HG03066 (cell line): ENCODE measurements around the gene KIAA1210.

Source experiments
- ATAC-seq: cut with Tn5 transposase; IDR thresholded peaks from one replicate; pipeline ENCODE4 v1.9.1; 2021; ENCODE audit warnings: low read depth; ENCODE audit not compliant: unreplicated experiment

KIAA1210 gene

DNA sequence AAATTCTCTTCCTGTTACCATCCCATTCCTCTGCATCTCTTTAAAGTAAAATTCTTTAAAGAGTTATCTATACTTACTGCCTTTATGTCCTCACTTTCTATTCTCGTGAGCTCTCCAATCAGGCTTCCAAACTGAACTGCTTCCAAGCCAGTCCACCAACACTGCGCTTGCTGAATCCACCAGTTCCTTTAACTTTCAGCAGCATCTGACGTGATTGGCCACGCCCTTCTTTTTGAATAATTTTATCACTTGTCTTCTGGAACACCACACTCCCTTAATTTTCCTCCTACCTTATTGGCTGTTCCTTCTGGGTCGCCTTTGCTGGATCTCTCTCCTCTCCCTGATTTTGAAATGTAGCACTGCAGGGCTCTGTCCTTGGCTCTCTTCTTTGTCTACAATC, at the start of gene KIAA1210:
KIAA1210 (minus strand) TSS at position 163 of the 400 bp plus-strand sequence. CDS start 4,170 bp downstream, outside the sequence.
- ATAC-seq, result no peak

DNA sequence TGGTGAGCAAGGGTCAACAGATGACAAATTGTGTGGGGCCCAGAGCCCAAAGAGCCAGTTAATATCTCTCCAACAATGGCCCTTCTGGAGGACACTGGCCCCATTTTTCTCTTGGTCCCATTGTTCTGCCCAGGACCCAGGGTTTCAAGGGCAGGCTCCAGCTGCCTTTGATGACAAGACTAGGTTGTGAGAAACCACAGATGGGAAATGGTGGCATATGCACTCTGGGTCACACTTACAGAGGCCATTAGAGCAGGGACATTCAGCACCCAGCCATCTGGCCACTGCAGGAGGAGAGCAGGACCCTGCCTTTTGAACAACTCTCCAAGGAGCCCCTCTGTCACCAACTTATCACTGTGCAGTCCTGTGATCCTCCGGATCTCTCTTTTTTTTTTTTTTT, 49.7 kb upstream of the KIAA1210 start:
- ATAC-seq, result no peak

DNA sequence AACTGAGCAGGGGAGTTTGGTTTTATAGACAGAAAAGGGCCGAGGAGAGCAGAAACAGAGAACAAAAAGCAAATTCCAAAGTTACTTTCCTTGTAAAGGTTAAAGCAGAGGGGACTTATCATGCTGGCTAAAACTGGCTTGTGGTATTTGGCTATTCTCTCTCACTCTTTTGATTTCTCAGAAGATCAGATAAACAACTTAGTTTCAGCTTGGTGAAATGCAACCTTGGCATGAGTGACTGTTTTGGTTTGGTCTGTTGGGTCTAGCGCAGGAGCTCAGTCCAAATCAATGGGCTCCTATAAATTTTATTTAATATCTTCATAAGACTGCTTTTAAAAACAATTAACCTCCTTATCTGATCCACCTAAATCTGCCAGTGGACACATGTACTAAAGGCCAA, 47.3 kb upstream of the KIAA1210 start:
- no peak for ATAC-seq

DNA sequence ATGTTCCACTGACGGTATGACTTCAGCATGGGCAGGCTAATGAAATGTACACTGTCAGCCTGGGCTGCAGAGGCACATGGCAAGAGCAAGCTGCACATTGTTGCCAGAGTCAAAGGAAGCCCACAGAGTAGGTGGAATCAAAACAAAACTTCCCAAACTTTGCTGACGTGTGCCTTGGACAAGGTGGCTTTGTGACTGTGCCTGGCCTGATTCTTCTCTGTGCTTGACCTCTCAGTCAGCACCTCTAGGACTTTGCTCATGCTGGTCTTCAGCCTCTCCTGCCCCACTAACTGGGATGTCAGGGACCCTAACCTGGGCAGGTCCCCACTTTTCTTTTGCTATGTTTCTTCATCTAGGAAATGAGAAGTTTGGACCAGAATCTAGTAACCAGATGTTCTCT, 40.5 kb upstream of the KIAA1210 start:
- ATAC-seq, result no peak

DNA sequence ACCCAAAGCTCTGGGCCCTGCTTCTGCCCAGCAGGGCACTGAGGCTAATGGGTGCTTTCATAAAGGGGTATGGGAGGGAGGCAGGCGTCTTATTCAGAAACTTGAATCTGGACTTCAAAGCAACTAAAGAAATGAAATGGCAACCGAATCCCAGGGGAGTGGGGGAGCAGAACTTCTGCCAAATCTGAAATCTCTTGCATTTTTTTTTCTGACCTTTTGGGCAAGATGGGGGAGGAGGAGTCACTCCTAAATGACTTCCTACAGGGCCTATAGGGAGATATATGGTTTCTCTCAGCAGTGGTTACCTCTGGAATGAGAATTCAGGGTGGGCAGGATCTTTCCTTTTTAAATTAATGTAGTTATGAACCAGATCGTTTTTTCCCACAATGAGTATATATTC, 30.6 kb upstream of the KIAA1210 start:
- no peak for ATAC-seq

DNA sequence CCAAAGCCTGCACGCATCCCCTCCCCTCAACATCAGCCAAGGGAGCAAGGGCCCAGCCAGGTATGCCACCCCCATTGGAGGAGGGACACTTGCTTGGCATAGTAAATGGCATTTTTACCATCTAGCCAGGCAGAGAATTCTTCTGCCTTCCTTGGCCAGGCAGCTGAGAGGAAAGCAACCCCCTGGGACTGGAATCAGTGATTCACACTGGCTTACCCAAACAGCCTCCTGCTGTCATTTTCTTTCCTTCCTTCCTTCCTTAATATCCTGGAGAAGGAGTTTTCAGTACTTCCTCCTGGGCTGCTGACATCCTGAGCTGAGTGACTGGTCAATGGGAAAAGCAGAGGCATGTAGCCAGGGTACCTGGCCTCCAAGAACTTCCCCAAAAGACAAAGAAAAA, 28.6 kb upstream of the KIAA1210 start:
- ATAC-seq, result no peak

DNA sequence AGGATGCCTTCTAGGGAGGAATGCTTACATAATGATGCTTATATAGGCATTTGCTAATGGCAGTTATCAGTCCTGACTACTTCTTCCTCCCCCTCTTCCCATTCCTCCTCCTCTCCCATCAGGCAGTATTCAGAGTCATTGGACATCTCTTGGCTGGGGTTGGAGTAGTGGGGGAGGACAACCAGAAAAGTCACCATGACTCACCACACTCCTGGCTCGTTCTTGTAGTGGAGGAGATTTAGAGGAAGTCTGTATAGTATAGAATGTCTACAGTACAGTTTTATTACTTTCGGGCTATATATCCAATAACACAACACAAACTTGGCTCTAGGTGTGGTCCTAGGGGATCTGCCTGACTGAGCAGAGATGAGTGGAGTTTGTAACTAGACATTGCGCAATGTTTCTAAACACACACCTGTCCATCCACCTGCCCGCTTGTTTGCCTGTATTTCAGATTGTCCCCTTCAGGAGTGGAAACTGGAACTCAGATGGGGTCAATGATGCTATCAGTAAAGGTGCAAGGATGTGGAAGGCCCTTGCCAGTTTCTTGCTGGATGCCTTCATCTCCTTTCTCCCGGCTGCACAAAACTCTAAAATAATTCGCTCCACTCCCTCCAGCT, 27.9 kb upstream of the KIAA1210 start:
- ATAC-seq, result no peak

DNA sequence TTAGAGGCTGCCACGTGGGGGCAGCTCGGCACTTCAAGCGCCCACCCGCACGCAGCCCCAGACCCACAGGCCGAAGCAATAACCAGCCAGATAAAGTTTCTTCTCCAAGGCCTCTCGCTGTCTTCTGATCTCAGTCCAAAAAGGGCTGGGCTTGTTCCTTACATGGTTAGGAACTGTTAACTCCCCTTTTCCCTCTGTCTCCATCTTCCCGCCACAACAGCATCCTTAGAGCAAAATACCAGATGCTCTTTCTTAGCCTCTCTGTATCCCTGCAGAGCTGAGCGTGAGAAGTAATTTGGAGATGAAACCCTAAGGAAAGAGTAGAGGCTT, 23.4 kb upstream of the KIAA1210 start:
- no peak for ATAC-seq

DNA sequence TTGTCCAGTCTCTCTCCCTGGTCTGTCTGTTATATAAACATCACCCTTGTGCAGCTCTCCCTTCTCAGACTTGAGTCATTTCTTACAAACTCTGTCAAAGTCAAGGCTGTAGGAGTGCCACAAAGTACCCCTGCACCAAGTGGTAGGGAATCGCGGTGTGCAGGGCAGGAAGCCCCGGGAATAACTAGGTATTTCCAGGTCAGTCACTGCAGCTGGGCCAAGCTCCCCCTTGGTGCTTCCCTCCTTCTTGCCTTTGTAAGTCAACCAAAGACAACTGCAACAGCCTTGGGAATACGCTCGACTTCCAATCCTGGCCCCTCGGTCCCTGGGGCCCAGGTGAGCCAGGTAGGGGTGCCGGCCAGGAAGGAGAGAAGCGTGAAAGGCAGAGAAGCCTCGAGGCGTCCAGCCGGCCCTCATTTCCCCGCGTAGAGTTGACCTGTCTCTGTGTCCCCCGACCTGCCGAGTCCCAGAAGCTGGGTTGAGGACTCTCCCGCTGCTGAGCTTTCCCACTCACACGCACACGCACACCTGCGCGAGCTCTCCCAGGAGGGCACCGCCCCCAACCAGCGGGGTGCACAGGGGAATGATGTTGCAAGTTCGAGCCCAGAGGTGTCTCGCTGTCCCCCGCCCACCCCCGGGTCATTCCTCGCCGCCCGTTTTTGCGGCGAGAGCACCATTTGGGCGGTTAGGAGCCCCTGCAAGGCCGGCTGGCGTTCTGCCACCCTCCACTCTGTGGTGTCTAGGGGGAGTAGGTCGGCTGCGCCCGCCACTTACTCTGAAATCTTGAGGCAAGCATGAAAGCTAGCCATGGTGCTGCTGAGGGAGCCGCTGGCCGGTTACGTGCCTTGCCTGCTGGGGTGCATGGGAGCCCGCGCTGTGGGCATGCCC, 22.8 kb upstream of the KIAA1210 start:
- ATAC-seq, result no peak

DNA sequence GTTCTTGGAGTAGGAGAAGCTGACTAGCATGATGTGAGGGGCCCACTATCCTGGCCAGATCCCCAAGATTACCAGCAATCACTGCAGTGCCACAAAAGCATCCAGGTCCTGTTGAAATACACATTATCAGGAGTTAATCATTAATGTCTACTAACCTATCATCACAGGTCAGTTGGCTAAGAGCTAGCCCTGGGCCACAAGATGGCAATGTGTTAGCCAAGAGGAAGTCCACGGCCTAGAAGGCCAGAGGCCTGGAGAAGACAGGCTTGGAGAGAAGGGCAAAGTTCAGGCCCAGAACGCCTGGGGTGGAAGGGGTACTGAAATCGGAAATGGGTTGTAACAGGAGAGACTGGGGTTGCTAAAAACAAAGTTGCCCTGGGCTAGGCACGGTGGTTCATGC, 19.9 kb upstream of the KIAA1210 start:
- no peak for ATAC-seq

DNA sequence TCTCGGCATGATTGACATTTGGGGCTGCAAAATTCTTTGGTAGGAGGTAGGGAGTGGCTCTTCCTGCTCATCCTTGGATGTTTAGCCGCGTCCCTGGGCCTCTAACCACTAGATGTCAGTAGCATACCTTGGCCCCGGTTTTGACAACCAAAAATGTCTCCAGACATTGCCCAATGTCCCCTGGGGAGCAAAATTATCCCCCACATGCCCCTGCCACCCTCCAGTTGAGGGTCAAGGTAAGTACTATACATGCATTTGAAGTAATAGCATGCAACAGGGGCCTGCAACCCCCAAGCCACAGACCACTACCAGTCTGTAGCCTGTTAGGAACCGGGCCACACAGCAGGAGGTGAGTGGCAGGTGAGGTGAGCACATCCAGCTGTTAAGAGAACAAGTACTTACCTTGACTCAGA, 17.6 kb upstream of the KIAA1210 start:
- no peak for ATAC-seq

DNA sequence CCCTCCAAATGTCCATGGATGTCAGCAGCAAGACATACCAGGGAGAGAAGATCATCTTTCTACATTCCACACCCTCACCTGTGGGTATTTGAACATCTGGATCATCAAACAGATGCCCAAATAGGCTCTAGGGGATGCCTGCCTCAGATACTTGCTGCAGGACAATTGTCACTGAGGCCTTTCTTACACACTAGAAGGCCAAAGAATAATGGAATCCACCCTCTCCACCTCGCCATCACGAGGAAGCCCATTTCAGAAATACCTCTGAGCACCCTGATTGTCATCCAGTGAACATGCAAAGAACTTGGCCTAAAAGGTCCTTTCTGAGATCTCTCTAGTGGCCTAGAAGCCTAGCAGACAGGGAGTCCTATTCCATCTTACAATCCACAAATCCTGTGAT, 6.9 kb upstream of the KIAA1210 start:
- no peak for ATAC-seq

DNA sequence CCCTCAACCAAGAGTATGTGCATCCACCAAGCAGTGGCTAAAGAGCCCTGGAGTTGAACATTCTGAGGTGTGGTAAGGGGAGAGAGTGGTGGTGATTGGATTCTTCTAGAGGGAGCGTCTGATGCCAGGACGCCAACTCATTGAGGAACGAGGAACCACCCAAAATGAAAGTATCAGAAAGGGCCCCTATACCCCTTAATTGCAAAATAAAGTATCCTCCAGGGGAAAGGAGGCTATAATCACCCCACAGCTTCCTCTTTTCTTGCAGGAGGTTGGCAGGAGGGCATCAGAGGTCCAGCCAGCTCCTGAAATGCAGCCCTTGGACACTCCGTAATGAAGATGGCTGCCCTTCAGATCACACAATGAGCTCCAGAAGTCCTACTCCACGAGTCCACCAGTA, 5.3 kb upstream of the KIAA1210 start:
- ATAC-seq, result no peak

DNA sequence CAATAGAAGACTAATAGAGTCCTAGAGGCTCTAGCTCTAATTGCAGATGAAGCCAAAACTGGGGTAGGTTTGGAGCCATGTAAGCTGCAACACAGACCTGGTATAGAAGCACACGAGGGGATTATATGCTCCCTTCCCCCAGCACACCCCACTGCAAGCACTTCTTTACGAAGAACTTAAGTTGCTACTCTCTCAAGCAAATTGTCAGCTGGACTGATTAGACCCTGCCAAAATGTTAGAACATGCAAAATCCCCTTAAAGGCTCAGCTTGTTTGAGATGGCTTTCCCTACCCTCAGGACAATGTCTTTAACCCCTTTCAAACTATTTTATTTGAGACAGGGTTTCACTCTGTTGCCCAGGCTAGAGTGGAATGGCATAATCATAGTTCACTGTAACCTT, 4.7 kb upstream of the KIAA1210 start:
- no peak for ATAC-seq

DNA sequence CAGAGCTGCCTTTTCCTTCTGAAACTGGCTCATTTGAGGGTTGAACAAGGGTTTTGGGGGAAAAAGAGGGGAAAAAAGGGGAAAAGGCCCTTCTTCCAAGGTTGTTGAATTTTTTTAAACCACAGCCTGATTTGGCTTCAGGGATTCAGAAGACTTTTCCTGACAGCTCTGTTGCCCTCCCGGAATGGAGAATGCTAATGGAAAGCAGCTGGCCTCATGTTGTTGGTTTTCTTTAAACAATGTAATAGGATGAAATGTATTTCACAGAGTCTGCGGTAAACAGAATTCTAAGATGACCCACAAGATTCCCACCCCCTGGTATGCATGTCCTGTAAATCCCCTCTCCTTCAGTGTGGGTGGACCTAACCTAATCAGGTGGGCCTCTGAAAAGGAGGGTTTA, 3.3 kb upstream of the KIAA1210 start:
- no peak for ATAC-seq

DNA sequence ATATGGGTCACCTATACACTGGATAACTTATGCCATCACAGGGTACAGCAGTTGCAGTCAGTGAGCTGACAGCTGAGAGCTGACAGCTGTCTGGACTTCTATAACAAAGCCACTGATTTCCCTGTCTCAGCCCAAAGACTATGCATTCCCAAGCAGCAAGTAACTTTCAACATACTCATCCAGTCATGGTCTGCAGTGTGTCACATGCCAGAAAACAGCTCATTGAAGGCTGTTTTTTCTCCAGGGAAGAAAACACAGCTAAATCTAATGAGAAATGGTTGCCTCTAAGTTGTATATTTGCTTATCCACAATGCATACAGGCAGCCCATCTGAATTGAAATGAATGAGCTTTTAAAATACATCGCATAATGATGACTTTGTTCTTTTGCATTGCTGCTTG, 6.3 kb downstream of the KIAA1210 start:
- no peak for ATAC-seq

DNA sequence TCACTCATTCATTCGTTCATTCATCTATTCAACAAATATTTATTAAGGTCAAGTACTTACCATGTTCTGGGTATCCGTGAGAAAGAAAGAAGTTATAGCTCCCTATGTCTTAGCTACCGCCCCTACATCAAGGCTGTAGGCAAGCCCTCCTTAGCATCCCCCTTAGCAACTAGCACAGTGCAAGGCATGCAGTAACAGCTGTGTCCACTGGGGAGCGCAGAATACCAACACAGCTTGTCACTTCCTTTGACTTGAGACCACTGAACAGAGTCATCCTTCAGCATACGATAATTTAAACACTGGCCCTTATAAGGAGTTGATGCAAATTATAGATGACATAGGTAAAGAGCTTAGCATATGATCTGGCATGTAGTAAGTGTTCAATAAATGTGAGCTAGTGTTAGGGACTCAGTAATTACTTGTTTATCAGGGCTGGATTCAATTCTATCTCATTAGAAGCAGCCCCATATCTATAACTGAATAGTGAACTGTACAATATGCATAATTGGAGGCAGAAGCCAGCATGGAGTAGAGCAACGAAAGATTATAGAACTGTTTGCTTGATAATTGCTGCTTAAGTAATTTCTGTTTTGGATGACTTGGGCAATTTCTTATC, 8.7 kb downstream of the KIAA1210 start:
- ATAC-seq, result no peak

DNA sequence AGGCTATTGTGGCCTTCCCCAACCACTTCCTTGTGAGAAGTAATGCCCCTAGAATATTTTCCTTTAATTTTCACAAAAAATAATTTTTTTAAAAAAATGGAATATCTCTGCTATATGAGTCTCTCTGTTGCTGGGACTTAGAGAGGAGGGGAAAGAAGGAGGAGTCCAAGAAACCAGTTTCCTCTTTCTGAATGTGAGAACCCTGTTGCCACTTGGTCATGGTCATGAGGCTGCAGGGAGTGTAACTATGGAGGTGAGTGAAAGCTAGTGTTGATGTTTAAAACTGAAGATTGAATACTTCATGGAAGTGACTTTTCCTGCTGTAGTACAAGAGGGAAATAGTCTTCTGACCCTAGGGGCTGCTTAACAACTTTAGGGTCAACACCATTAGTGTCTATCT, 20.4 kb downstream of the KIAA1210 start:
- ATAC-seq, result no peak

DNA sequence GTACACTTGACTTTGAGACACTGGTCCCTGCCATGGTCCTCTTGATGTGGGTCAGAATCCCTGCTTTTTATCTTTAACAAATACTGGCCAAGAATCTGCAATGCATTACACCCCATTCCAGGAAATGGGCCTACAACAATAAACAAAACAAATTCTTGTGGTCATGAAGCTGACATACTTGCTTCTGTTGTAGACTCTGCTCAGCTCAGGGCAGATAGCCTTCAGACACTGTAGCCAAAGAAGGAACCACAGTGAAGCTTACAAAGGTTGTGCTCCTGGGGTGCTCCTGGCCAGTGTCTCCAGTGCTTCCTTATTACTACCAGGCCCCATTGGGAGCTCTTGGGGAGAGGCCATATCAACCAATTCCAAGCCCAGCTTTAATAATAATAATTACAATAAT, 21.8 kb downstream of the KIAA1210 start:
- no peak for ATAC-seq

DNA sequence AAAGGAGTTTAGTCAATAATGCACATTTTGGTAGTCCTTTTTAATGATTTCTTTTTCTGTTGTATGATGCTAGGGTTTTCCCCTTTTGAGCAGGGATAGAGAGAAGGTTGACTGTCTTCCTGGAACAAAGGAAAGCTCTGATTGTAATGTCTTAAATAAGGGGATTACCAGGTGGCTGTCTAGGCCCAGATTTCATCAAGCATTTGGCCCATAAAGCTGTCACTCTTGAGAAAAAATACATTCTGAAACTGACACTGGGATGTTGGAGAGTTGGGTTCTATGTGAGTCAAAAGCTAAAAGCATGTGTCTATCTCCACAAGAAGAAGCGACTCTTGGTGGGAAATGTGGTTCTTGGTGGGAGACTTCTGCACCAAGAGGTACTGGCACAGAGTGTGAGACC, 26.4 kb downstream of the KIAA1210 start:
- ATAC-seq, result no peak

DNA sequence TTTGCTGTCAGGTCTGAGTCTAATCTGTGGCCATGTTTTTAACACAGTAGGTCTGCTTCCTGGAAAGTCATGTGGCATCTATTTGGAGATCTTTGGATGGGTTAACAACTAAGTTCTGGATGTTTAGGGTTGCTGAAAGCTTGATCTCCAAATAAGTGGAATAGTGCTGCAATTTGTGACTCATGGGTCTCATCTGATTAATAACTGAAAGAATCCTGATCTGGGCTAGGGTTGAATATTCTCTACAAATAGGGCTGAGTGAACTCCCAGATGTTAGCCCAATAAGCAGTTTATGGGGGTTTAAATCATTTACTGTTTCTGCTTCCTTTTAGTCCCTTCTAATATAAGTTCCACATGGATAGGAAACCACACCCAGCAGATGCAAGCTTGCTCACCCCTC, 31.7 kb downstream of the KIAA1210 start:
- ATAC-seq, result no peak

DNA sequence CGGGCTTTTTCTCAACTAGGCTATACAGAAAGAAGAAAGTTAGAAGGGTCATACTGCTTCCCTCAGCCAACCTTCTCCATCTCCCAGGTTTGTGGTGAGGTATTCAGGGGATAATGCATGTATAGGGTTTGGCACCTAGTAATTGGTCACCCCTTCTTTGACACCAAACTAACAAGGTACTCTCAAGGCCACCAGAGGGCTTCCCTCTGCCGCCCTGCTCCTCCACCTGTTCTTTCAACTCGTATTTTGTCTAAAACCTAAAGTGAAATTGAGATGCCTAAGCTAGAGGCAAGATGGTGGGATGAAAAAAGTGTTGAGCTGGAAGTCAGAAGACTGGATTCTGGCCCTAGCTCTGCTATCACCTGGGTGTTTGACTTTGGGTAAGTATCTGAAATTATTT, 32.8 kb downstream of the KIAA1210 start:
- ATAC-seq, result no peak
